Left kidney (tissue), 8 donors: ENCODE results near the gene NOSTRIN. TPM values are rescaled to one million over a fixed set of nuclear protein-coding genes. Genes with fewer than 3 reads are reported as not detected.
"Not testable (repeated sequence)": the region's sequence is repeated elsewhere in the genome, so short reads cannot be mapped to it uniquely, and the experiment has no call there.

ENCODE experiments used
- DNase-seq: peaks from one replicate; pipeline ENCODE4 v3.0.0-alpha.2; 2013
- long read RNA-seq, 8 donors: transcript quantifications; one replicate each; lab custom pipeline, GENCODE V29; 2026
- polyA plus RNA-seq: library from polyadenylated mRNA; unstranded; fragments of 120-200 nt; gene quantifications from one replicate; pipeline ENCODE4 v1.2.1, GENCODE V29; 2013; ENCODE audit not compliant: insufficient read length

NOSTRIN gene
- polyA plus RNA-seq: 37.2 TPM
- long read RNA-seq, donor 1, partial matches to known transcripts: 8 of 25 reads
- long read RNA-seq, donor 1, other reads (novel, unspliced or antisense): 14 of 25 reads
- long read RNA-seq, donor 2, partial matches to known transcripts: 0 of 1 reads
- long read RNA-seq, donor 2, other reads (novel, unspliced or antisense): 0 of 1 reads
- long read RNA-seq, donor 3, partial matches to known transcripts: 0 of 21 reads
- long read RNA-seq, donor 3, other reads (novel, unspliced or antisense): 18 of 21 reads
- long read RNA-seq, donor 4: 0 reads
- long read RNA-seq, donor 5, partial matches to known transcripts: 0 of 1 reads
- long read RNA-seq, donor 5, other reads (novel, unspliced or antisense): 0 of 1 reads
- long read RNA-seq, donor 6, partial matches to known transcripts: 24 of 24 reads
- long read RNA-seq, donor 6, other reads (novel, unspliced or antisense): 0 of 24 reads
- long read RNA-seq, donor 7, partial matches to known transcripts: 0 of 25 reads
- long read RNA-seq, donor 7, other reads (novel, unspliced or antisense): 23 of 25 reads
- long read RNA-seq, donor 8, partial matches to known transcripts: 0 of 1 reads
- long read RNA-seq, donor 8, other reads (novel, unspliced or antisense): 0 of 1 reads

GRCh38 chr2:168801961-168802858, at the start of gene NOSTRIN:
NOSTRIN (plus strand) TSS chr2:168802637; CDS start chr2:168802647, 10 bp downstream.
- peak; percentile 32 for DNase-seq

- no peak for DNase-seq
Measured at GRCh38 chr2:168753765-168754329, 48.6 kb upstream of the NOSTRIN start.

- no peak for DNase-seq
Measured at GRCh38 chr2:168757223-168757622, 45.2 kb upstream of the NOSTRIN start.

GRCh38 chr2:168758970-168759820, 43.2 kb upstream of the NOSTRIN start:
- DNase-seq: peak; percentile 45

GRCh38 chr2:168765401-168765800, 37.0 kb upstream of the NOSTRIN start:
- no peak for DNase-seq

- DNase-seq: no peak
Measured at GRCh38 chr2:168766600-168766999, 35.8 kb upstream of the NOSTRIN start.

- no peak for DNase-seq
Measured at GRCh38 chr2:168767258-168767657, 35.2 kb upstream of the NOSTRIN start.

- not testable (repeated sequence) for DNase-seq
Measured at GRCh38 chr2:168768357-168768756, 34.1 kb upstream of the NOSTRIN start.

GRCh38 chr2:168770796-168771195, 31.6 kb upstream of the NOSTRIN start:
- no peak for DNase-seq

GRCh38 chr2:168772704-168773103, 29.7 kb upstream of the NOSTRIN start:
- DNase-seq: no peak

GRCh38 chr2:168773128-168773527, 29.3 kb upstream of the NOSTRIN start:
- no peak for DNase-seq

- no peak for DNase-seq
Measured at GRCh38 chr2:168773719-168774521, 28.5 kb upstream of the NOSTRIN start.

- DNase-seq: no peak
Measured at GRCh38 chr2:168775837-168776236, 26.6 kb upstream of the NOSTRIN start.

GRCh38 chr2:168780669-168781071, 21.8 kb upstream of the NOSTRIN start:
- no peak for DNase-seq

GRCh38 chr2:168781191-168781817, 21.1 kb upstream of the NOSTRIN start:
- no peak for DNase-seq

GRCh38 chr2:168782271-168782670, 20.2 kb upstream of the NOSTRIN start:
- DNase-seq: no peak

GRCh38 chr2:168784993-168785392, 17.4 kb upstream of the NOSTRIN start:
- DNase-seq: no peak

- DNase-seq: no peak
Measured at GRCh38 chr2:168787098-168787781, 15.2 kb upstream of the NOSTRIN start.

GRCh38 chr2:168787782-168788376, 14.6 kb upstream of the NOSTRIN start:
- DNase-seq: no peak
